Measurements from ENCODE around the gene UBE2O.
A peak's percentile ranks its signal among the peaks of the same experiment; 100 is the strongest.

The UBE2O gene

GRCh38 chr17:76453431-76453743 lies 435 bp upstream of the UBE2O start:
- no peak for DNase-seq (ENCODE audit: low spot score)
- H3K4me3 ChIP-seq: peak overlapping the region; percentile 96
- TF ChIP-seq CTCF (IDR thresholded peaks at IDR 0.05): no peak
- peak overlapping the region in 1 of 2 donors; percentile 81 for H3K27ac ChIP-seq

GRCh38 chr17:76452127-76452659 lies 759 bp downstream of the UBE2O start:
- no peak for TF ChIP-seq CTCF (IDR thresholded peaks at IDR 0.05)
- Histone ChIP-seq H3K4me3 (peak overlapping the region; percentile 96), H3K27ac (peak overlapping the region; percentile 58 to 81)
- DNase-seq (ENCODE audit: low spot score): no peak

GRCh38 chr17:76451506-76451905 lies 1.4 kb downstream of the UBE2O start:
- H3K4me3 ChIP-seq: peak overlapping the region; percentile 96
- no peak overlapping the region for H3K27ac ChIP-seq
- TF ChIP-seq CTCF (IDR thresholded peaks at IDR 0.05): no peak
- DNase-seq (ENCODE audit: low spot score): no peak

GRCh38 chr17:76449126-76449525 lies 3.8 kb downstream of the UBE2O start:
- Histone ChIP-seq H3K4me3 (no peak overlapping the region), H3K27ac (no peak overlapping the region)
- no peak for DNase-seq (ENCODE audit: low spot score)
- TF ChIP-seq CTCF (IDR thresholded peaks at IDR 0.05): no peak

- H3K27ac ChIP-seq: no peak overlapping the region
- no peak for DNase-seq (ENCODE audit: low spot score)
- TF ChIP-seq CTCF (IDR thresholded peaks at IDR 0.05): no peak
- no peak overlapping the region for H3K4me3 ChIP-seq
Observed at GRCh38 chr17:76447931-76448652, 4.9 kb downstream of the UBE2O start.

GRCh38 chr17:76446449-76447231 lies 6.3 kb downstream of the UBE2O start:
- H3K4me3 ChIP-seq: no peak overlapping the region
- no peak for TF ChIP-seq CTCF (IDR thresholded peaks at IDR 0.05)
- DNase-seq (ENCODE audit: low spot score): no peak
- no peak overlapping the region for H3K27ac ChIP-seq
